Thyroid gland (tissue), 4 donors: ENCODE data around the gene FJX1. TPM values are rescaled to one million over a fixed set of nuclear protein-coding genes. Genes with fewer than 3 reads are reported as not detected.

Experiments
- total RNA-seq, 4 donors: library from RNA; depleted of rRNA; stranded (reverse); fragments of >200 nt; gene quantifications; one replicate each; pipeline ENCODE4 v1.2.3, GENCODE V29; 2016

Gene FJX1
- total RNA-seq, 4 donors from 2014 or later = 1.5 to 5.9 (median 2.9) TPM

Other genes starting within 250 kb of the FJX1 start
- gene SLC1A2, start 198.9 kb upstream of the FJX1 start, total RNA-seq = 1 to 10 TPM in 1 of 4 donors, under 1 TPM in 3; 0.05 to 1.2 (median 0.54) TPM
- gene PAMR1, start 92.8 kb upstream of the FJX1 start, total RNA-seq = 10 to 100 TPM in 1 of 4 donors, 1 to 10 TPM in 3; 1.2 to 16.4 (median 4.3) TPM
- 10 to 100 TPM; 24.6 to 54.2 (median 35.8) TPM for gene TRIM44, start 44.3 kb downstream of the FJX1 start, total RNA-seq